Stomach (tissue), 4 donors: ENCODE data around the gene SCN8A.

ENCODE experiments used
- CTCF ChIP-seq, 7 experiments: fragments of 450-650 bp in 4 of 7; fragments of 200-600 bp in 3 of 7; sonication (generic) in 3 of 7; IDR thresholded peaks; one replicate each; pipeline ENCODE4 v1.5.1; 2016 to 2019; ENCODE audit warnings: antibody characterized with exemption in 7 of 7, control low read depth in 2 of 7, mild to moderate bottlenecking in 1 of 7
- POLR2AphosphoS5 ChIP-seq, 3 donors: sonication (generic); formaldehyde crosslinking; IDR thresholded peaks; one replicate each; pipeline ENCODE4 v1.6.1; 2016; ENCODE audit warnings: antibody characterized with exemption in 3 of 3

DNA sequence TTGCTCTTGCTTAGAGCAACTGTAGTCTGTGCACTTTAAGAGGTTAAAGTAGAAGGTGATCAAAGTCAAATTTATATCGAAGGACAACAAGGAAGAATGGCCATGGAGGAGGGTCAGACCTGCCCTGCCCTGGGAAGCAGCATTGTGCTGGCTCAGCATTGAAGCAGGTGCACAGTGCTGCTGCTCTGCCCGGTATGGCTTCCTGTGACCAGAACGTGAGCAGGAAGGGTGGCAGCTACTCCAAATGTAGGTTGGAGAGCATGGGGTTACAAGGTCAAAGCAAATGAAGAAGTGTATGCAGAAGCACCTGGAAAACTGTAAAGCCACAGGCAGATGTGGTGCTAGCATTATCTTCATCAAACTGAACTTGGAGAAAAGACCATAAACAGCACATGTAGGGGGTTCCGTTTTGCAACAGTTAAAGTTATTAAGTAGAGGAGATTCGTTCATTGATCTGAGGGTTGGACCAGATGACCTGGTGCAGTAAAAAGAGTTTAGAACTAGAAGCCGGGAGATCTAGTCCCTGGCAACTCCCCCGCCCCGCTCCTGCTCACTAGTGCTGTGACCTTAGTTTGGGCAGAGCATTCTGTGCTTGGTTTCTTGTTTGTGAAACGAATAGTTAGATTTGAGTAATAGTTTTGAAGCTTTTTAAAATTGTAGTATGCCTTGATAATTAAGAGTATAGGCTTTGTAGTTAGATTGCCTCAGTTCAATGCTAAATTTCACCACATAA is 84.2 kb downstream of the SCN8A start:
- TF ChIP-seq CTCF (IDR thresholded peaks at IDR 0.05): no peak
- TF ChIP-seq POLR2AphosphoS5 (IDR thresholded peaks at IDR 0.05): no peak
